Activated CD8-positive, alpha-beta T cell treated with anti-CD3 and anti-CD28 coated beads for 36 hours (primary cell): ENCODE results near the gene ZBTB22. TPM values are rescaled to one million over a fixed set of nuclear protein-coding genes. Genes with fewer than 3 reads are reported as not detected.
"Not testable (repeated sequence)": the region's sequence is repeated elsewhere in the genome, so short reads cannot be mapped to it uniquely, and the experiment has no call there.

Source experiments
- ATAC-seq: fragments of 200-7000 bp; cut with Tn5 transposase; one replicate; pipeline ENCODE4 v1.10.0; 2021; ENCODE audit warnings: mild to moderate bottlenecking, moderate library complexity
- CTCF ChIA-PET: fragments of 350-600 bp; sonication (Branson Sonifier 250); formaldehyde crosslinking; loops from one replicate; lab custom pipeline; 2021; ENCODE audit warnings: antibody characterized with exemption; lab: Charles Lee
- POLR2A ChIA-PET: fragments of 350-600 bp; sonication (Branson Sonifier 250); formaldehyde crosslinking; loops from one replicate; lab custom pipeline; 2021; ENCODE audit warnings: antibody characterized with exemption; lab: Charles Lee
- DNase-seq: peaks from one replicate; pipeline ENCODE4 v3.0.0-alpha.2; 2020
- H3K27ac Mint-ChIP-seq: one replicate; pipeline ENCODE4 v1.8.0; 2021; ENCODE audit warnings: mild to moderate bottlenecking, mixed read lengths
- H3K27me3 Mint-ChIP-seq: one replicate; pipeline ENCODE4 v1.8.0; 2021; ENCODE audit warnings: mixed read lengths
- H3K36me3 Mint-ChIP-seq: one replicate; pipeline ENCODE4 v1.8.0; 2021; ENCODE audit warnings: low read depth, mixed read lengths
- H3K4me1 Mint-ChIP-seq: one replicate; pipeline ENCODE4 v1.8.0; 2021; ENCODE audit warnings: low read depth, mixed read lengths
- H3K4me3 Mint-ChIP-seq: one replicate; pipeline ENCODE4 v1.8.0; 2021; ENCODE audit warnings: mild to moderate bottlenecking, moderate library complexity, mixed read lengths
- H3K9me3 Mint-ChIP-seq: one replicate; pipeline ENCODE4 v1.8.0; 2021; ENCODE audit warnings: mixed read lengths
- intact Hi-C: fragments of 100-400 bp; cut with micrococcal nuclease; formaldehyde crosslinking; loops from one replicate; pipeline ENCODE4 v1.10.0; 2022
- total RNA-seq, 2 experiments: library from RNA; stranded (reverse); gene quantifications; one replicate each; pipeline ENCODE4 v1.2.3, GENCODE V29; 2021
- TF ChIP-seq, protein P1 (sequence below): fragments of 200-600 bp; IDR thresholded peaks from one replicate; pipeline ENCODE4 v1.8.0; 2022; ENCODE audit warnings: antibody characterized with exemption, mild to moderate bottlenecking

The ZBTB22 gene
- total RNA-seq, 2 experiments from 2014 or later: 7.2 to 7.5 TPM

DNA sequence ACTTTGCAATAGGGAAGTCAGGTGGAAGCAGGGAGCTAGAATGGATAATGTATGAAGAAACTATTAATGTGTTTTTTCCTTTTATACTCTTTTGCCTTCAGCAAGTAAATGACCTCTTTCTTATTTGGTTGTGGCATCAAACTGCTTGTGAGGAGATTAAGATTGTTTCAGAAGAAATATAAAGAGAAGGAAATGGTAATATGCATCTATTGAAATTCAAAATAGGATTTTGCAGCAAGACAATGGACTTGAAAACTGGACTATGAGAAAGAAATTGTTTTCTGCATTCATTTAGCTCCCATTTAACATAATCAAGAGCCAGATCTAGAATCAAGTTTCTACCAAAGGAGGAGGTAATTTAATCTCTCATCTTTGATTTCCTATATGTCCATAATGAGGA, 41.8 kb upstream of the ZBTB22 start:
- ATAC-seq (no peak), DNase-seq (no peak)
- TF ChIP-seq, protein P1, sequence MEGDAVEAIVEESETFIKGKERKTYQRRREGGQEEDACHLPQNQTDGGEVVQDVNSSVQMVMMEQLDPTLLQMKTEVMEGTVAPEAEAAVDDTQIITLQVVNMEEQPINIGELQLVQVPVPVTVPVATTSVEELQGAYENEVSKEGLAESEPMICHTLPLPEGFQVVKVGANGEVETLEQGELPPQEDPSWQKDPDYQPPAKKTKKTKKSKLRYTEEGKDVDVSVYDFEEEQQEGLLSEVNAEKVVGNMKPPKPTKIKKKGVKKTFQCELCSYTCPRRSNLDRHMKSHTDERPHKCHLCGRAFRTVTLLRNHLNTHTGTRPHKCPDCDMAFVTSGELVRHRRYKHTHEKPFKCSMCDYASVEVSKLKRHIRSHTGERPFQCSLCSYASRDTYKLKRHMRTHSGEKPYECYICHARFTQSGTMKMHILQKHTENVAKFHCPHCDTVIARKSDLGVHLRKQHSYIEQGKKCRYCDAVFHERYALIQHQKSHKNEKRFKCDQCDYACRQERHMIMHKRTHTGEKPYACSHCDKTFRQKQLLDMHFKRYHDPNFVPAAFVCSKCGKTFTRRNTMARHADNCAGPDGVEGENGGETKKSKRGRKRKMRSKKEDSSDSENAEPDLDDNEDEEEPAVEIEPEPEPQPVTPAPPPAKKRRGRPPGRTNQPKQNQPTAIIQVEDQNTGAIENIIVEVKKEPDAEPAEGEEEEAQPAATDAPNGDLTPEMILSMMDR: no peak
- H3K36me3 Mint-ChIP-seq: no peaks in the 10 kb centered on the region
- H3K4me1 Mint-ChIP-seq: no peaks in the 10 kb centered on the region
- ChIA-PET POLR2A (no interaction called here), CTCF (interaction anchor here (0.8 kb wide), 1 partner anchor 14 kb away, joined by 4 read pairs; no protein-coding TSS in a partner anchor)
- H3K27me3 Mint-ChIP-seq: no peaks in the 10 kb centered on the region
- intact Hi-C loops: no loop called here
- H3K4me3 Mint-ChIP-seq: no peak overlapping the region
- no peaks in the 10 kb centered on the region for H3K9me3 Mint-ChIP-seq
- H3K27ac Mint-ChIP-seq: no peak overlapping the region

DNA sequence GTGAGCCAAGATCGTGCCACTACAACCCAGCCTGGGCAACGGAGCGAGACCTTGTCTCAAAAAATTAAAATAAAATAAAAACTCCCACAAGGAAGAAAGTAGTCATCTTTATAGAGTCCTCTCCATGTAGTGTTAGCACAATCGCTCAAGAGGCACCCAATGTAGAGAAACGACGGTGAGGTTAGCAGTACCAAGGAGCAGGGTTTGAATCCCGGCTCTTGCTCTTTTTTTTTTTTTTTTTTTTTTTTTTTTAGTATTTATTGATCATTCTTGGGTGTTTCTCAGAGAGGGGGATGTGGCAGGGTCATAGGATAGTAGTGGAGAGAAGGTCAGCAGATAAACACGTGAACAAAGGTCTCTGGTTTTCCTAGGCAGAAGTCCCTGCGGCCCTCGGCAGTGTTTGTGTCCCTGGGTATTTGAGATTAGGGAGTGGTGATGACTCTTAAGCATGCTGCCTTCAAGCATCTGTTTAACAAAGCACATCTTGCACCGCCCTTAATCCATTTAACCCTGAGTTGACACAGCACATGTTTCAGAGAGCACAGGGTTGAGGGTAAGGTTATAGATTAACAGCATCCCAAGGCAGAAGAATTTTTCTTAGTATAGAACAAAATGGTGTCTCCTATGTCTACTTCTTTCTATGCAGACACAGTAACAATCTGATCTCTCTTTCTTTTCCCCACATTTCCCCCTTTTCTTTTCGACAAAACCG, 39.8 kb upstream of the ZBTB22 start:
- H3K4me1 Mint-ChIP-seq, H3K27me3 Mint-ChIP-seq, CTCF ChIA-PET, DNase-seq, H3K9me3 Mint-ChIP-seq, H3K4me3 Mint-ChIP-seq, ATAC-seq, H3K27ac Mint-ChIP-seq, H3K36me3 Mint-ChIP-seq, intact Hi-C loops, POLR2A ChIA-PET: not testable (repeated sequence)

DNA sequence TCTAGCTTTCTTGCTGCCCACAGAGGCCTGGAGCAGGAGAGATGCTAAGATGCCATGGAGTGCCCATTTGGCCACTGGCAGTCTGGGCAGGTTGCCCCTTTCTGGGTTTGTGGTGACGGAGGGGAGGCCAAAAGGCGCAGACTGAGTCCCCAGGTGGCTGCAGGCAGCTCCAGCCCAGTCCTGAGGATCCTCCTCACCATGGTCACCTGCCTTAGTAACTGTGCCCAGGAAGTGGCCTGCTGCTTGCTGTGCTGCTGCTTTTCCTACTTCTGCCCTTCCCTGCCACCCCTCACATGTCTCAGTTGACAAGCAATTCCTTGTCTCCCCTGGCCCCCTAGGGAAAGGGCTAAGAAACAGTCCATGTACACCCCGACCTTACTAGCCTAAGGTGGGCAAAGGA, 38.8 kb upstream of the ZBTB22 start:
- H3K4me3 Mint-ChIP-seq: no peak overlapping the region
- H3K9me3 Mint-ChIP-seq: no peaks in the 10 kb centered on the region
- H3K4me1 Mint-ChIP-seq: no peaks in the 10 kb centered on the region
- TF ChIP-seq, protein P1: no peak
- H3K27ac Mint-ChIP-seq: no peak overlapping the region
- POLR2A ChIA-PET: no interaction called here
- no peaks in the 10 kb centered on the region for H3K36me3 Mint-ChIP-seq
- no peak for DNase-seq
- intact Hi-C loops: no loop called here
- ATAC-seq: no peak
- H3K27me3 Mint-ChIP-seq: no peaks in the 10 kb centered on the region
- CTCF ChIA-PET: no interaction called here

DNA sequence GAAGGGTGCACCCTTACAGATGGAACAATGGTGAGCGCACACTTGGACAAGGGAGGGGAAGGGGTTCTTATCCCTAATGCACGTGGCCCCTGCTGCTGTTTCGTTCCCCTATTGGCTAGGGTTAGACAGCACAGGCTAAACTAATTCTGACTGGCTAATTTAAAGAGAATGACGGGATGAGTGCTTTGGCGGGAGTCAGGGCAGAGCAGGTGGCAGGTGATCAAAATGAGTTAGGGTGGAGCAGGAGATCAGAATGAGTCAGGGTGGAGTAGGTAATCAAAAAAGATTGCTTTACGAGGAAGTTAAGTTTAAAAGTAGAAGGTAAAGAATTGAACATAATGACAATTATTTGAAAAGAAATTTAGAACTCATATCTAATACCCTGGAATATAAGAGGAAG, 38.3 kb upstream of the ZBTB22 start:
- ATAC-seq, H3K9me3 Mint-ChIP-seq, H3K27me3 Mint-ChIP-seq, H3K36me3 Mint-ChIP-seq, DNase-seq, CTCF ChIA-PET, H3K4me1 Mint-ChIP-seq, H3K4me3 Mint-ChIP-seq, intact Hi-C loops, H3K27ac Mint-ChIP-seq: not testable (repeated sequence)
- POLR2A ChIA-PET: interaction anchor here (1.0 kb wide), 1 partner anchor 11 kb away, joined by 3 read pairs; no protein-coding TSS in a partner anchor

DNA sequence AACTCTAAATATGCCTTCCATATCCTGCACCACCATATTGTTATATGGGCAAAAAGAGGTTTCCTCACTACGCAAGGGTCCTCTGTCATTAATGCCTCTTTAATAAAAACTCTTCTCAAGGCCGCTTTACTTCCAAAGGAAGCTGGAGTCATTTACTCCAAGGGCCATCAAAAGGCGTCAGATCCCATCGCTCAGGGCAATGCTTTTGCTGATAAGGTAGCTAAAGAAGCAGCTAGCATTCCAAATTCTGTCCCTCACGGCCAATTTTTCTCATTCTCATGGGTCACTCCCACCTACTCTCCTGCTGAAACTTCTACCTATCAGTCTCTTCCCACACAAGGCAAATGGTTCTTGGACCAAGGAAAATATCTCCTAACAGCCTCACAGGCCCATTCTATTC, 30.3 kb upstream of the ZBTB22 start:
- TF ChIP-seq, protein P1: no peak
- Mint-ChIP-seq H3K36me3 (no peaks in the 10 kb centered on the region), H3K4me3 (no peak overlapping the region), H3K27ac (no peak overlapping the region), H3K27me3 (no peaks in the 10 kb centered on the region), H3K9me3 (no peaks in the 10 kb centered on the region), H3K4me1 (peaks cover 18% of the 10 kb centered on the region)
- intact Hi-C loops: no loop called here
- no peak for DNase-seq
- POLR2A ChIA-PET: interaction anchor here (0.9 to 1.1 kb wide), 2 partner anchors 38 to 71 kb away, joined by 3 to 4 read pairs; partner anchors contain the start of gene B3GALT4
- no peak for ATAC-seq
- CTCF ChIA-PET: interaction anchor here (1.3 kb wide), 1 partner anchor 43 kb away, joined by 3 read pairs; no protein-coding TSS in a partner anchor

DNA sequence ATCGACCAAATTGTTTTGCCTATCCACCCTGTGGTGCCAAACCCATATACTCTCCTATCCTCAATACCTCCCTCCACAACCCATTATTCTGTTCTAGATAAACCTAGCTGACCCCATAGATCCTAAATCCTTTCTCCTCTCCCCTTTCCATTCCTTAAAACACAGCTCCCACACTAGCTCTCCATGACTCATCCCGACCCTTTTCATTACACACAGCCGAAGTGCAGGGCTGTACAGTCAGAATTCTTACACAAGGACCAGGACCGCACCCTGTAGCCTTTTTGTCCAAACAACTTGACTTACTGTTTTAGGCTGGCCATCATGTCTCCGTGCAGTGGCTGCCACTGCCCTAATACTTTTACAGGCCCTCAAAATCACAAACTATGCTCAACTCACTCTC, 29.4 kb upstream of the ZBTB22 start:
- intact Hi-C loops, H3K27ac Mint-ChIP-seq, H3K36me3 Mint-ChIP-seq, H3K9me3 Mint-ChIP-seq, H3K27me3 Mint-ChIP-seq, ATAC-seq, POLR2A ChIA-PET, DNase-seq, H3K4me3 Mint-ChIP-seq: not testable (repeated sequence)
- H3K4me1 Mint-ChIP-seq: peaks cover 18% of the 10 kb centered on the region
- CTCF ChIA-PET: interaction anchor here (3.7 kb wide), 1 partner anchor 70 kb away, joined by 17 read pairs; the partner anchor contains the start of gene B3GALT4
